Stimulated activated CD4-positive, alpha-beta T cell treated with anti-CD3 and anti-CD28 coated beads, Interleukin-2, amount 100 ng/mL, for 24 hours (primary cell): ENCODE data around the gene SYTL2.
"Not testable (repeated sequence)": the region's sequence is repeated elsewhere in the genome, so short reads cannot be mapped to it uniquely, and the experiment has no call there.

Experiments used
- DNase-seq, 2 donors: peaks; one replicate each; pipeline ENCODE4 v3.0.0-alpha.2; 2020

The SYTL2 gene

GRCh38 chr11:85787809-85788760 is 22.9 kb downstream of the SYTL2 start:
- no peak for DNase-seq

- no peak for DNase-seq
These were observed 23.8 kb downstream of the SYTL2 start for GRCh38 chr11:85787168-85787567.

- no peak for DNase-seq
These were observed 26.3 kb downstream of the SYTL2 start for GRCh38 chr11:85784480-85785265.

GRCh38 chr11:85783758-85784157 is 27.2 kb downstream of the SYTL2 start:
- DNase-seq, result no peak

- peak in 1 of 2 donors; percentile 21 for DNase-seq
These were observed 30.0 kb downstream of the SYTL2 start for GRCh38 chr11:85780780-85781517.

DNA sequence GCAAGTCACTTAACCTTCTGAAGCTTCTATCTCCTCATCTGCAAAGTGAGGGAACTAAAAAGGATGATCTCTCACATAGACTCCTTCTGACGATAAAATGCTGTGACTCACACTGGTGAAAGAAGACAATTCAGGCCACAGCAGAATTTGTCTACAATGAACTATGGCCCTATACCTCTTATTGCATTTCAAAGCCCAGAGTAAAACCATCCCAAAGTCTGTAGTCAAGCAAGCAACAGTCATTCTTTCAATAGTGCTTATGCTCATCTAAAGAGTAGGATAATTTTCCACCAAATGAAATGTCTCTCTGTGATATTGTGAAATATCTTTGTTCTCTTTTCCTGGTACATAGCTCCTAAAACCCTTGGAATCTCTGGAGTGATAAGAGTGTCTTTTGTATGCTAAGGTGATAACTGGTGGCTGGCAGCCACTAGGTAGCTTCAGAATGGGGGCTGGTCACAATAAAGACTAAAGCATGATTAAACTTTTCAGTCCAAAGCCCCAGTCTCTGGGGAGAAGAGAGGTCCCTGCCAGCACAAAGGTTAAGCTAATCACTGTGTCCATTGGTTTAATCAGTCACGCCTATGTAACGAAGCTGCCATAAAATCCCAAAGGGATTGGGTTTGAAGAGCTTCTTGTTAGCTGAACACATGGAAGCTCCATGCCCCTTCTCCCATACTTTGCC is 30.8 kb downstream of the SYTL2 start:
- no peak for DNase-seq

GRCh38 chr11:85777603-85777972 is 33.4 kb downstream of the SYTL2 start:
- not testable (repeated sequence) for DNase-seq

- no peak for DNase-seq
These were observed 33.9 kb downstream of the SYTL2 start for GRCh38 chr11:85776951-85777602.

GRCh38 chr11:85774256-85775101 is 36.5 kb downstream of the SYTL2 start:
- DNase-seq, result no peak

DNA sequence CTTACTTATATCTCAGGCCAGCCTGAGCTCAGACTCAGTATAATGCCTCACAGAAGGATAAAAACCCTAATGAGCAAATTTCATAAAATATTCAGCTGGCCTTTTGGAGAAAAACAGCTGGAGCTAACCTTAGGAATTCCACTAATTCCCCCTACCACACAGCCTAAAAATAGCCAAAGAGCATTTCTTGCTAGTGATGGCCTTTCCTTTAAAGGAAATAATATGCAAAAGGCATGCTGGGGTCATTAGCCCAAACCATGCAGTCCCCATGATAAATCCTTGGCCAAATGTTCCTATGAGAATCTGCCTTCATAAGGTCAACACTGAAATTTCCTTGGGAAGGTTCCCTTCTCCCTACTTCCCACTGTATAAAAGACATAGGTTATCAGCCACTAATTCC is 38.2 kb downstream of the SYTL2 start:
- DNase-seq, result no peak

DNA sequence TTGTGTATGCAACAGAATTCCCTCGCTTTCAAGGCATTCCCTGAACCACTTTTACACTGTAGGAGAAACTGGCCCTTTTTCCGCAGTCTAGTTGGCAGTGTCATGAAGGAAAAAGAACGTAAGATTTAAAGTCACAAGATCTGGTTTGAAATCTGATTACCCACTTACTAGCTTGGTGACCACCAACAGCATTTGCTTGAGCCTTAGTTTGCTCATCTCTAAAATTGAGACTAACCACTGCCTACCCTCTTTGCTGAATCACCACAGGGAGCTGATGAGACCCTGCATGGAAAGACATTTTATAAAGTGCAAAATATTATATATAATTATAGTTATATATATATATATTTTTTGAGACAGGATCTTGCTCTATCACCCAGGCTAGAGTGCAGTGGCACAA is 39.4 kb downstream of the SYTL2 start:
- no peak for DNase-seq

GRCh38 chr11:85769771-85770170 is 41.2 kb downstream of the SYTL2 start:
- DNase-seq, result no peak

DNA sequence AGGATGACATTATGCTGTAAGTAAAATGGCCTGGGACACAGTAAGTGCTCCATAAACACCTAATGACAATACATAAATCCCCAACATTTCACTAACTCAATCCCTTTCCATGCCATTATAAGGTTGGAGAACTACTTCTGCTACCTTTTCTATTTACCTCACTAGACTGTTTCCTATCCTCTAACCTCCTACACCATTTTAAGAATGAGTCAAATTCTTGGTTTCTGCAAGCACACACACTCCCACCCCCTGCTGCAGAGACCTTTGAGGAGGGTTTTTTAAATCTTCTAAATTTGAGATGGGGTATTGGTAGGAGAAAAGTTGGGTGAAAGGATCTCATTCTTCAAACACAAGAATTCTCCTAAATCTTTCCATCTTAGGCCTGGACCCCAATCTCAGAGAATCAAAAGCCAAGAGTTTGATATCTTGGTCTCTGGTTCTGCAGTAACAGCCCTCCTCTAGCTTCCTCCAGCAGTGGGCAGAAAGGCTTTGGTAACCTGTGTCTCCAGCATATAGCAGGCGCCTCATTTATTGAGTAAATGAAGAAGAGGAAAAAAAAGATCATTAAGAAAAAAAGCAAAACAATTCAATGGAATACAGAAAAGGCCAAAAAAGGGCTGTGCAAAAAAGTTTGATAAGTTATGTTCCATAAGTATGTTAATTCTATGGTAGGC is 42.3 kb downstream of the SYTL2 start:
- no peak for DNase-seq

GRCh38 chr11:85767246-85767945 is 43.5 kb downstream of the SYTL2 start:
- DNase-seq, result no peak

- no peak for DNase-seq
These were observed 44.2 kb downstream of the SYTL2 start for GRCh38 chr11:85766721-85767161.

DNA sequence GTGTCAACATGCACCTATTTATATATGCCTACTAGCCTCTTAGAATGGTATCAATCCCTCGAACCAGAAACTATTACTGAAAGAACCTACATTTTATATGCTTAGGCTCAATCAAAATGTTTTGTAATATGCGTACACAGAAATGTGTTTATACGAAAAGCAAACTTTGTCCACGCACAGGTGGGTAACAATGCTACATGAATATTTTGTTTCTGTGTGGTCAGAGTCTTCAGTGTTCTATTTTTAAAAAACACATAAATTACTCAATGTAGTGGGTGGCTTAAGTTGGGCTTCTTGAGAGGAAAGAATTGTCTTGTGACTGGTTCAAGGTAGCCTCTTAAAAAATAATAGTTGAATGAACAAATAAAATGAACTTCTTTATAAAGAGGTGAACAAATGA is 46.1 kb downstream of the SYTL2 start:
- no peak for DNase-seq

GRCh38 chr11:85762226-85762625 is 48.7 kb downstream of the SYTL2 start:
- DNase-seq, result no peak

DNA sequence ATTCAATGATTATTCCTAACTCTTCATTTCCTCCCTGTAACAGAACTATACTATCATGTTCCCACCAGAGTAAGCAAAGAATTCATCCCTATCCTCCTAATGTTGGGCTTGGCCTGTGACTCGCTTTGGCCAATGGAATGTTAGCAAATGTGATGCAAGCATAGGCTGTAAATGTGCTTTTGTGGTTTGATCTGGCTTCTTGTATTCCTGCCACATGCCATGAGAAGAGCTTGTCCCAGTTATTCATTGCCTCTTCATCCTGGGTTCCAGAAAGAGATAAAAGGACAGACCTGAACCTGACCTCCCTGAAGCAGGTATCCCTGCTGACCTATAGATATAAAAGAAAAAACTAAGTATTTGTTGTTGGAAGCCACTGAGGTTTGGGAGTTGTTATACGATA is 51.0 kb downstream of the SYTL2 start:
- DNase-seq, result no peak

DNA sequence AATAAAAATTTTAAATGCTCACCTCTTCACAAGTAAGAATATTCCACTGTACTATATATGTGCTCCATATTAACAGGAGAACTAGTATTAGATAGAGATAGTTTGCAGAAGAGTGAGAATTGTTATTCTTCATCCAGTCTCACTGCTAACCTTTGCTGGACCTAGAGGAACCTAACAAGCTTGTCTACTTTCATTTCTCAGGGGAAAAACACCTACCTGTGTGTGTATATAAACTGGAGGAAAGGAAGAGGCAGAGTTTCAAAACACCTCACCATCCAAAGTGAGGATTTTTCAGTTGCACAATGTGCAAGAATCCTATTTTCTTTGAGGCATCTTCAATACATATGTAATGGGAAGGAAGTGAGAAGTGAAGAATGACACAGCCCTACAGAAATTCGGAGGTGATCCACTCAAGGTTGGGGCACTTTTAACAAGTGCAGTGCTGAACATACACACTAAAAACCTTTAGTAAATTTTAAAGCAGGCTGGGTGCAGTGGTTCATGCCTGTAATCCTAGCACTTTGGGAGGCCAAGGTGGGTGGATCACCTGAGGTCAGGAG is 52.4 kb downstream of the SYTL2 start:
- no peak for DNase-seq
